Measurements from ENCODE around the gene PLEKHM3. TPM values are rescaled to one million over a fixed set of nuclear protein-coding genes. Genes with fewer than 3 reads are reported as not detected.

PLEKHM3 gene
- total and polyA plus RNA-seq, 2 of the 13 experiments (the other 11 are each of a cell fraction or from before 2014, with no cell fraction given), result 4.5 to 4.7 TPM

DNA sequence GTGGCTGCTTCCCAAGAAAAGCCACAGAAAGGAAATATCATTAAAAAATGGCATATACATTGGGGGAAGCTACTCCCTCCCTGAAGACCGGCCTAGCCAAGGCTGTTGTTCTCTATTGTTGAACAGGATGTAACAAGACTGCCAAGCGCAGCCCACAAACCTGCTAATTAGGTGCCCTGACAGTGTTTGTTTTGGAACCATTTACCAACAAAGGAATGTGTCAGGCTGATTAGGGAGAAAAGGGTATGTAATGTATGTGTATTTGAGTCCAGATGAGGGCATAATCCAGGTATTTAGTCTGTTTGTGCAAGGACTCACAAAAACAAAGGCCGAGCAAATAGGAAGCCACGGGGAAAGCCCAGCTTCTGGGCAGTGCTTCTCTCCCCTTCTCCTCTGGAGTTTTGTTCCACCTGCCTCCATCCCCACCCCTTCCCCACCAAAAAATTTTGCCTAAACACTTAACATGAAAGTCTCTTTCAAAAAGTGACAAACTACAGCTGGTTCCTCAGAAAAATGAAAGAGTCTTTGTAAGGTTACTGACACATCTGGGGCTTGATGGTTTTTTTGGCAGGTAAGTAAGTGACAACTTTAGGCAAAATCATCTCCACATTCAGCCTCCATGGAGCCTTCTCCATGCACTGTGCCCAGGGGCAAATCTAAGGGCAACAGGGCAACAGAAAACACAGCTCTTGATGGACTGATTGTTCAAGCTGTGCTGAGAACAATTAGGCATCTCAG, 177.4 kb downstream of the PLEKHM3 start (continued):
- no peak for TF ChIP-seq KLF11 (CRISPR knock-in tag; IDR thresholded peaks at IDR 0.05)
- TF ChIP-seq HMGA1 (CRISPR knock-in tag; conservative IDR thresholded peaks at IDR 0.05), result no peak
- TF ChIP-seq ZSCAN30 (CRISPR knock-in tag; IDR thresholded peaks at IDR 0.05), result 0 out of 2 replicates have a peak, but pooled peaks have one; percentile 21
- TF ChIP-seq ZNF572 (CRISPR knock-in tag; IDR thresholded peaks at IDR 0.05), result no peak
- peak; percentile 78; the same call in 1 of the 2 replicates for TF ChIP-seq SIX4 (CRISPR knock-in tag; IDR thresholded peaks at IDR 0.05)
- TF ChIP-seq ZNF563 (CRISPR knock-in tag; IDR thresholded peaks at IDR 0.05), result no peak
- TF ChIP-seq, protein P1, sequence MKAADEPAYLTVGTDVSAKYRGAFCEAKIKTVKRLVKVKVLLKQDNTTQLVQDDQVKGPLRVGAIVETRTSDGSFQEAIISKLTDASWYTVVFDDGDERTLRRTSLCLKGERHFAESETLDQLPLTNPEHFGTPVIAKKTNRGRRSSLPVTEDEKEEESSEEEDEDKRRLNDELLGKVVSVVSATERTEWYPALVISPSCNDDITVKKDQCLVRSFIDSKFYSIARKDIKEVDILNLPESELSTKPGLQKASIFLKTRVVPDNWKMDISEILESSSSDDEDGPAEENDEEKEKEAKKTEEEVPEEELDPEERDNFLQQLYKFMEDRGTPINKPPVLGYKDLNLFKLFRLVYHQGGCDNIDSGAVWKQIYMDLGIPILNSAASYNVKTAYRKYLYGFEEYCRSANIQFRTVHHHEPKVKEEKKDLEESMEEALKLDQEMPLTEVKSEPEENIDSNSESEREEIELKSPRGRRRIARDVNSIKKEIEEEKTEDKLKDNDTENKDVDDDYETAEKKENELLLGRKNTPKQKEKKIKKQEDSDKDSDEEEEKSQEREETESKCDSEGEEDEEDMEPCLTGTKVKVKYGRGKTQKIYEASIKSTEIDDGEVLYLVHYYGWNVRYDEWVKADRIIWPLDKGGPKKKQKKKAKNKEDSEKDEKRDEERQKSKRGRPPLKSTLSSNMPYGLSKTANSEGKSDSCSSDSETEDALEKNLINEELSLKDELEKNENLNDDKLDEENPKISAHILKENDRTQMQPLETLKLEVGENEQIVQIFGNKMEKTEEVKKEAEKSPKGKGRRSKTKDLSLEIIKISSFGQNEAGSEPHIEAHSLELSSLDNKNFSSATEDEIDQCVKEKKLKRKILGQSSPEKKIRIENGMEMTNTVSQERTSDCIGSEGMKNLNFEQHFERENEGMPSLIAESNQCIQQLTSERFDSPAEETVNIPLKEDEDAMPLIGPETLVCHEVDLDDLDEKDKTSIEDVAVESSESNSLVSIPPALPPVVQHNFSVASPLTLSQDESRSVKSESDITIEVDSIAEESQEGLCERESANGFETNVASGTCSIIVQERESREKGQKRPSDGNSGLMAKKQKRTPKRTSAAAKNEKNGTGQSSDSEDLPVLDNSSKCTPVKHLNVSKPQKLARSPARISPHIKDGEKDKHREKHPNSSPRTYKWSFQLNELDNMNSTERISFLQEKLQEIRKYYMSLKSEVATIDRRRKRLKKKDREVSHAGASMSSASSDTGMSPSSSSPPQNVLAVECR (CRISPR knock-in tag; IDR thresholded peaks at IDR 0.05; ENCODE audit: borderline replicate concordance), result peak; percentile 22; the same call in 1 of the 2 replicates
- TF ChIP-seq, protein P2, sequence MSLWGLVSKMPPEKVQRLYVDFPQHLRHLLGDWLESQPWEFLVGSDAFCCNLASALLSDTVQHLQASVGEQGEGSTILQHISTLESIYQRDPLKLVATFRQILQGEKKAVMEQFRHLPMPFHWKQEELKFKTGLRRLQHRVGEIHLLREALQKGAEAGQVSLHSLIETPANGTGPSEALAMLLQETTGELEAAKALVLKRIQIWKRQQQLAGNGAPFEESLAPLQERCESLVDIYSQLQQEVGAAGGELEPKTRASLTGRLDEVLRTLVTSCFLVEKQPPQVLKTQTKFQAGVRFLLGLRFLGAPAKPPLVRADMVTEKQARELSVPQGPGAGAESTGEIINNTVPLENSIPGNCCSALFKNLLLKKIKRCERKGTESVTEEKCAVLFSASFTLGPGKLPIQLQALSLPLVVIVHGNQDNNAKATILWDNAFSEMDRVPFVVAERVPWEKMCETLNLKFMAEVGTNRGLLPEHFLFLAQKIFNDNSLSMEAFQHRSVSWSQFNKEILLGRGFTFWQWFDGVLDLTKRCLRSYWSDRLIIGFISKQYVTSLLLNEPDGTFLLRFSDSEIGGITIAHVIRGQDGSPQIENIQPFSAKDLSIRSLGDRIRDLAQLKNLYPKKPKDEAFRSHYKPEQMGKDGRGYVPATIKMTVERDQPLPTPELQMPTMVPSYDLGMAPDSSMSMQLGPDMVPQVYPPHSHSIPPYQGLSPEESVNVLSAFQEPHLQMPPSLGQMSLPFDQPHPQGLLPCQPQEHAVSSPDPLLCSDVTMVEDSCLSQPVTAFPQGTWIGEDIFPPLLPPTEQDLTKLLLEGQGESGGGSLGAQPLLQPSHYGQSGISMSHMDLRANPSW (CRISPR knock-in tag; IDR thresholded peaks at IDR 0.05; ENCODE audit: borderline replicate concordance), result no peak
- peak; percentile 93 for TF ChIP-seq GATAD2A (CRISPR knock-in tag; IDR thresholded peaks at IDR 0.05)
- no peak for TF ChIP-seq SIN3A (IDR thresholded peaks at IDR 0.05; ENCODE audit: borderline replicate concordance, low read depth, low read length)
- TF ChIP-seq KDM5A (IDR thresholded peaks at IDR 0.05; ENCODE audit: borderline replicate concordance, low read length), result no peak
- no peak for TF ChIP-seq ZNF230 (CRISPR knock-in tag; IDR thresholded peaks at IDR 0.05)
- TF ChIP-seq, protein P3, sequence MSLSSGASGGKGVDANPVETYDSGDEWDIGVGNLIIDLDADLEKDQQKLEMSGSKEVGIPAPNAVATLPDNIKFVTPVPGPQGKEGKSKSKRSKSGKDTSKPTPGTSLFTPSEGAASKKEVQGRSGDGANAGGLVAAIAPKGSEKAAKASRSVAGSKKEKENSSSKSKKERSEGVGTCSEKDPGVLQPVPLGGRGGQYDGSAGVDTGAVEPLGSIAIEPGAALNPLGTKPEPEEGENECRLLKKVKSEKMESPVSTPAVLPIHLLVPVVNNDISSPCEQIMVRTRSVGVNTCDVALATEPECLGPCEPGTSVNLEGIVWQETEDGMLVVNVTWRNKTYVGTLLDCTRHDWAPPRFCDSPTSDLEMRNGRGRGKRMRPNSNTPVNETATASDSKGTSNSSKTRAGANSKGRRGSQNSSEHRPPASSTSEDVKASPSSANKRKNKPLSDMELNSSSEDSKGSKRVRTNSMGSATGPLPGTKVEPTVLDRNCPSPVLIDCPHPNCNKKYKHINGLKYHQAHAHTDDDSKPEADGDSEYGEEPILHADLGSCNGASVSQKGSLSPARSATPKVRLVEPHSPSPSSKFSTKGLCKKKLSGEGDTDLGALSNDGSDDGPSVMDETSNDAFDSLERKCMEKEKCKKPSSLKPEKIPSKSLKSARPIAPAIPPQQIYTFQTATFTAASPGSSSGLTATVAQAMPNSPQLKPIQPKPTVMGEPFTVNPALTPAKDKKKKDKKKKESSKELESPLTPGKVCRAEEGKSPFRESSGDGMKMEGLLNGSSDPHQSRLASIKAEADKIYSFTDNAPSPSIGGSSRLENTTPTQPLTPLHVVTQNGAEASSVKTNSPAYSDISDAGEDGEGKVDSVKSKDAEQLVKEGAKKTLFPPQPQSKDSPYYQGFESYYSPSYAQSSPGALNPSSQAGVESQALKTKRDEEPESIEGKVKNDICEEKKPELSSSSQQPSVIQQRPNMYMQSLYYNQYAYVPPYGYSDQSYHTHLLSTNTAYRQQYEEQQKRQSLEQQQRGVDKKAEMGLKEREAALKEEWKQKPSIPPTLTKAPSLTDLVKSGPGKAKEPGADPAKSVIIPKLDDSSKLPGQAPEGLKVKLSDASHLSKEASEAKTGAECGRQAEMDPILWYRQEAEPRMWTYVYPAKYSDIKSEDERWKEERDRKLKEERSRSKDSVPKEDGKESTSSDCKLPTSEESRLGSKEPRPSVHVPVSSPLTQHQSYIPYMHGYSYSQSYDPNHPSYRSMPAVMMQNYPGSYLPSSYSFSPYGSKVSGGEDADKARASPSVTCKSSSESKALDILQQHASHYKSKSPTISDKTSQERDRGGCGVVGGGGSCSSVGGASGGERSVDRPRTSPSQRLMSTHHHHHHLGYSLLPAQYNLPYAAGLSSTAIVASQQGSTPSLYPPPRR (CRISPR knock-in tag; IDR thresholded peaks at IDR 0.05; ENCODE audit: borderline replicate concordance), result peak; percentile 96
- TF ChIP-seq ZNF775 (CRISPR knock-in tag; IDR thresholded peaks at IDR 0.05; ENCODE audit: borderline replicate concordance), result no peak
- TF ChIP-seq TRIM24 (CRISPR knock-in tag; IDR thresholded peaks at IDR 0.05), result no peak
- 0 out of 2 replicates have a peak, but pooled peaks have one; percentile 68 for TF ChIP-seq ZNF713 (CRISPR knock-in tag; IDR thresholded peaks at IDR 0.05)

All from HepG2 (cell line).